ENCODE results near the gene DNAI1. TPM values are rescaled to one million over a fixed set of nuclear protein-coding genes. Genes with fewer than 3 reads are reported as not detected.

Gene DNAI1
- total RNA-seq, 4 donors from 2014 or later = not detected

- DNase-seq = no peak
- H3K9me3 ChIP-seq = no peaks in the 10 kb centered on the region
- H3K36me3 ChIP-seq = no peaks in the 10 kb centered on the region
- peaks cover 0 to 12% (median 0%) of the 10 kb centered on the region in 3 donors for H3K4me1 ChIP-seq
- WGBS, 2 donors = 51 to 66% methylated on average over 6 to 14 of the region's 16 CpGs
- intact Hi-C loops (cut with DNase I) = no loop called here
- no peak overlapping the region for H3K27ac ChIP-seq
- TF ChIP-seq, protein P1, sequence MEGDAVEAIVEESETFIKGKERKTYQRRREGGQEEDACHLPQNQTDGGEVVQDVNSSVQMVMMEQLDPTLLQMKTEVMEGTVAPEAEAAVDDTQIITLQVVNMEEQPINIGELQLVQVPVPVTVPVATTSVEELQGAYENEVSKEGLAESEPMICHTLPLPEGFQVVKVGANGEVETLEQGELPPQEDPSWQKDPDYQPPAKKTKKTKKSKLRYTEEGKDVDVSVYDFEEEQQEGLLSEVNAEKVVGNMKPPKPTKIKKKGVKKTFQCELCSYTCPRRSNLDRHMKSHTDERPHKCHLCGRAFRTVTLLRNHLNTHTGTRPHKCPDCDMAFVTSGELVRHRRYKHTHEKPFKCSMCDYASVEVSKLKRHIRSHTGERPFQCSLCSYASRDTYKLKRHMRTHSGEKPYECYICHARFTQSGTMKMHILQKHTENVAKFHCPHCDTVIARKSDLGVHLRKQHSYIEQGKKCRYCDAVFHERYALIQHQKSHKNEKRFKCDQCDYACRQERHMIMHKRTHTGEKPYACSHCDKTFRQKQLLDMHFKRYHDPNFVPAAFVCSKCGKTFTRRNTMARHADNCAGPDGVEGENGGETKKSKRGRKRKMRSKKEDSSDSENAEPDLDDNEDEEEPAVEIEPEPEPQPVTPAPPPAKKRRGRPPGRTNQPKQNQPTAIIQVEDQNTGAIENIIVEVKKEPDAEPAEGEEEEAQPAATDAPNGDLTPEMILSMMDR (IDR thresholded peaks at IDR 0.05) = no peak
- TF ChIP-seq POLR2A (IDR thresholded peaks at IDR 0.05) = no peak
- peaks cover 0 to 40% (median under 1%) of the 10 kb centered on the region in 4 donors for H3K27me3 ChIP-seq
- no peak overlapping the region for H3K4me3 ChIP-seq
These were observed 95.8 kb downstream of the DNAI1 start for GRCh38 chr9:34554211-34555001.

DNA sequence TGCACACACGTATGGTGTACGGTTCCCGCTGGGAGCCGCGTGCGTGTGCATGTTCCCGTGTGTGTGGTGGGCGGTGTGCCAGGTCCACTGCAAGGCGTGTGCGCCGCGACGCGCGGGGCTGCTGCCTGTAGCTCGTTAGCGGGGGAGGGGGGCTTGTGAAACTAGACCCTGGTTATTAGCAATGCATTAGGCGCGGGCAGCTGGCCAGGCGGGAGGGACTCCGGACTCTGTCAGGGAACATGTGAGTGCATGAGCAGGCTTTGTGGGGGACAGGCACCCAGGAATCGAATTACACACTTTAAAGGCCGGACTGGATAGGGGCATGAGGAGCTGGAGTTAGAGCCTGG, 96.4 kb downstream of the DNAI1 start:
- Histone ChIP-seq H3K9me3 (no peaks in the 10 kb centered on the region), H3K4me3 (no peak overlapping the region), H3K27me3 (peaks cover 0 to 46% (median 3%) of the 10 kb centered on the region in 4 donors), H3K36me3 (no peaks in the 10 kb centered on the region), H3K4me1 (peaks cover 0 to 18% (median 0%) of the 10 kb centered on the region in 3 donors), H3K27ac (no peak overlapping the region)
- DNase-seq = no peak
- intact Hi-C loops (cut with DNase I) = no loop called here
- 44 to 72% methylated on average over 5 to 7 of the region's 23 CpGs for WGBS, 2 donors
- TF ChIP-seq, protein P1 (IDR thresholded peaks at IDR 0.05) = no peak
- no peak for TF ChIP-seq POLR2A (IDR thresholded peaks at IDR 0.05)

DNA sequence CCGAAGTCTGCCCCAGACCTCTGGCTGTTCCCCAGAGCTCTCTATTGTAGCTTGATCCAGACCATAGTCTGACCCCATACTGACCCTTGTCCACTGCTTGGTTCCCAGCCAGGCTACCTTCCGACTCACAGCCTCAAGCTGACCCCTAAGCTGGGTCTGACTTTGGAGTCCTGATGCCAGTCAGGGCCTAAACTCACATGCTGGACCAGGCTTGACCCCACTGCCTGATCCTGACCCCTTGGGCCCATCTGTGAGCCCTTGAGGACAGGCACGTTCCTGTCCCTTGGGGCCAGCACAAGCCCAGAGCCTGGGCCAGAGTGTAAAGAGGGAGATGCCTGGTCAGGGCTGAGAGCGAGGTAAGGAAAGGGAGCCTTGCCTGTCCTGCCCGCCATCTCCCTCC, 96.9 kb downstream of the DNAI1 start:
- 80 to 83% methylated on average over 1 to 2 of the region's 5 CpGs for WGBS, 2 donors
- Histone ChIP-seq H3K9me3 (no peaks in the 10 kb centered on the region), H3K4me1 (peaks cover 0 to 23% (median 0%) of the 10 kb centered on the region in 3 donors), H3K36me3 (no peaks in the 10 kb centered on the region), H3K27me3 (peaks cover 0 to 51% (median 3%) of the 10 kb centered on the region in 4 donors), H3K27ac (no peak overlapping the region), H3K4me3 (no peak overlapping the region)
- TF ChIP-seq POLR2A (IDR thresholded peaks at IDR 0.05) = no peak
- TF ChIP-seq, protein P1 (IDR thresholded peaks at IDR 0.05) = no peak
- no peak for DNase-seq
- intact Hi-C loops (cut with DNase I) = no loop called here

- 72 to 79% methylated on average over 7 to 10 of the region's 13 CpGs for WGBS, 2 donors
These were observed 97.4 kb downstream of the DNAI1 start for GRCh38 chr9:34555936-34556525.

More at GRCh38 chr9:34555936-34556525, 97.4 kb downstream of the DNAI1 start:
- Histone ChIP-seq H3K36me3 (no peaks in the 10 kb centered on the region), H3K4me1 (peaks cover 0 to 25% (median 0%) of the 10 kb centered on the region in 3 donors), H3K4me3 (no peak overlapping the region), H3K9me3 (no peaks in the 10 kb centered on the region), H3K27me3 (peaks cover 0 to 56% (median 3%) of the 10 kb centered on the region in 4 donors), H3K27ac (no peak overlapping the region)
- DNase-seq = no peak
- no peak for TF ChIP-seq POLR2A (IDR thresholded peaks at IDR 0.05)
- TF ChIP-seq, protein P1 (IDR thresholded peaks at IDR 0.05) = no peak
- intact Hi-C loops (cut with DNase I) = no loop called here

Measured in esophagus squamous epithelium (tissue), 5 donors.